ENCODE data around the gene RADX. TPM values are rescaled to one million over a fixed set of nuclear protein-coding genes. Genes with fewer than 3 reads are reported as not detected.

Gene RADX, protein sequence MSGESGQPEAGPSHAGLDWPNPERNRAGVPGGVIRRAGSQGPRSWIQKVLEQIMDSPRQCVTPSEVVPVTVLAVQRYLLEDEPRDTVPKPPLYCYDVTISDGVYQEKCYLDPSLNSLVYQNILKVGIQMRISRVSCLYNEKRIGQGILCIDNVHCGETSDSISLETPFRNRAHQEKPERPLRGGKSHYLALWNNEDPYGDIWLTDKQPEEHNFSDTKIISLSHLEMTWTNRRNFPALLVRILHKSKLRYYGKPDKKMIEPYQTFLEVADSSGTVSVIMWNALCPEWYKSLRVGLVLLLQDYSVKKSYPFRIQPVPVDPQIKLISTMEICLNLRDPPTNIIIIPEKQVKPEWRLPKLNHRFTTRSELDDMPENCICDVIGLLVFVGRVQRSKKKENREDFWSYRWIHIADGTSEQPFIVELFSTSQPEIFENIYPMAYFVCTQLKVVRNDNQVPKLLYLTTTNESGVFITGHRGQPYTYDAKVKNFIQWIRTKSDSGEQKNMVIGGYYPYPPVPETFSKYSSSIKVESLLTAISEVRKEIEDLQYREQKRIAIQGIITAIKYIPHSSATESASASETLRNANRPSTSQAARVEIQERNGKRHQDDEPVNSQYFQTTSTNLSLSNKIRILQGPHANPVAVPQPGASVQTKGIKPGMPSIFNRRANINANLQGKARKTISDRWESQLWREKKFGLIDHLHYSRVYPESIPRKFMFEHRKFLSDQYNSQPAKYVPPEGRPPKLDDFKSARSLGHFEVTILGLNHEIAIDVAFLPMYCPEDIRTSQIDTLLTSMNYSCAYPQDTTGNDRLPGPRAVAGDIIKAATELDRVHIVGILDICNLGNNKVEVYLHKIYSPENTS
- 10 to 100 TPM in 1 of 2 experiments, 1 to 10 TPM in 1; 5.2 to 10.2 TPM for total RNA-seq

DNA sequence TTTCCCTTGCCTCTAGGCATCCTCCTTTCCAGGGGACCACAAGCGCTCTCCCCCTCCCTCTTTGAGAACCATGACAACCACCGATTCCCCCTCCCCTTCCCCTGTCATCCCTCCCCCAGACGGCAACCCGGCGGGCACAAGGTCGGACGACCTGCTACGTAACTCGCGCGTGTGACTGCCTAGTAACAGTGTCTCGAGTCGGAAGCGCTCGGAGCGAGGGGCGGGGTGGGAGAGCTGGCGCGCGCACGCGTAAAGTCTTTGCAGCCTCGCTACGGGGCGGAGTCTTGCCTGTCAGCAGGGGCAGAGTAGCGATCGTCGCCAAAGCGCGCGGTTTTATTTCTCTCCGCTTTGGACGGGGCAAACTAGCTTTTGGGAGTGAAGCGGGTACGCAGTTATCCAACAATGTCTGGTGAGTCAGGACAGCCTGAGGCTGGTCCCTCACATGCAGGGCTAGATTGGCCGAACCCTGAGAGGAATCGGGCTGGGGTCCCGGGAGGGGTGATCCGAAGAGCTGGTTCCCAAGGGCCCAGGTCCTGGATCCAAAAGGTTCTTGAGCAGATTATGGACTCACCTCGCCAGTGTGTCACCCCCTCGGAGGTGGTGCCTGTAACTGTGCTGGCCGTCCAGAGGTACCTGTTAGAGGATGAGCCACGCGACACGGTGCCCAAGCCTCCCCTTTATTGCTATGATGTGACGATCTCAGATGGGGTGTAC is at the start of gene RADX:
TSS of gene RADX (plus strand) at position 300 of the 714 bp plus-strand sequence. CDS start at position 403, 103 bp downstream.
- Mint-ChIP-seq H3K36me3 (no peaks in the 10 kb centered on the region), H3K4me3 (peak within 1 kb of the TSS; percentile 85), H3K9me3 (ENCODE audit: low read depth) (no peaks in the 10 kb centered on the region), H3K27ac (peak within 1 kb of the TSS; percentile 92), H3K4me1 (peaks cover 15% of the 10 kb centered on the region), H3K27me3 (no peaks in the 10 kb centered on the region)
- ATAC-seq: peak; percentile 98
- CTCF ChIA-PET: interaction anchor here (1.1 to 2.0 kb wide), 2 partner anchors 127 to 131 kb away, joined by 3 to 6 read pairs; no protein-coding TSS in a partner anchor
- DNase-seq: peak; percentile 91

DNA sequence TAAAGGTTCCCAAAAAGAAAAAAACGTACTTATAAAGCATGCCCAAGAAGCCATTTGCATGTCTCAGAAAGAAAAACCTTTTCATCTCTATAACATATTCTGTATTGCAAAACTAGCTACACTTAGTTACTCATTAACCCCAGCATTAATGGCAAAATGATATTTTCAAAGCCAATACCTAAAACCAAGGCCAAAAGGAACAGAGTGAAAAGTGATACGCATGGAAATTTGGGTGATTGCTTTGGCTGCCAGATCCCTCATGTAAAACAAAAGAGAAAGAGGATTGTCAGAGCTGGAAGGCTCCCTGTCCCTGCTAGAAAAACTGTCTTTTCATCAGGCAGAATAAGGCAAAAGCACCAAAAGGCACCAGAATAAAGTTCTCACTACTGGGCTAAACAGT is 46.8 kb upstream of the RADX start:
- ATAC-seq: no peak
- H3K4me3 Mint-ChIP-seq: no peak overlapping the region
- H3K4me1 Mint-ChIP-seq: no peaks in the 10 kb centered on the region
- CTCF ChIA-PET: no interaction called here
- DNase-seq: no peak
- no peak overlapping the region for H3K27ac Mint-ChIP-seq
- no peaks in the 10 kb centered on the region for H3K27me3 Mint-ChIP-seq
- peaks cover 3% of the 10 kb centered on the region for H3K9me3 Mint-ChIP-seq (ENCODE audit: low read depth)
- no peaks in the 10 kb centered on the region for H3K36me3 Mint-ChIP-seq

DNA sequence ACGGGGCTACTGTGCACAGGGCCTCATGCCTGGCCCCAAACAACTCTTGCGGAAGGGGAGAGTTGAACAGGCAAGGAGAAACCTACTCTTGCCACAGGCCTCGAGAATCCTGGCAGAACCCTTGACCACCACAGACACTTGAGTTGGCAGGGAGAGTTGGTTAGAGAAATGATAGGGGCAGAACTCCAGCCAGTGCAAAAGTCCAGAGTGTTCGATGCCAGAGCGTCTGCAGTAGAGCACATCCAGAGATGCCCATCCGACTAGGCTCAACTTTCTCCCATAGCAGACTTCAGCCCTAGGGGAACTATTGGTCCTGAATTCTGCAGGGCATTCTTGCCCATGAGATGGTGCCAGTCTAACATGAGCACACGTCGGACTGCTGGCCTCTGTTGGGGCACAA is 45.4 kb upstream of the RADX start:
- no peak for DNase-seq
- Mint-ChIP-seq H3K4me3 (no peak overlapping the region), H3K36me3 (no peaks in the 10 kb centered on the region), H3K27ac (no peak overlapping the region), H3K4me1 (no peaks in the 10 kb centered on the region), H3K9me3 (ENCODE audit: low read depth) (peaks cover 3% of the 10 kb centered on the region), H3K27me3 (no peaks in the 10 kb centered on the region)
- no peak for ATAC-seq
- CTCF ChIA-PET: no interaction called here

DNA sequence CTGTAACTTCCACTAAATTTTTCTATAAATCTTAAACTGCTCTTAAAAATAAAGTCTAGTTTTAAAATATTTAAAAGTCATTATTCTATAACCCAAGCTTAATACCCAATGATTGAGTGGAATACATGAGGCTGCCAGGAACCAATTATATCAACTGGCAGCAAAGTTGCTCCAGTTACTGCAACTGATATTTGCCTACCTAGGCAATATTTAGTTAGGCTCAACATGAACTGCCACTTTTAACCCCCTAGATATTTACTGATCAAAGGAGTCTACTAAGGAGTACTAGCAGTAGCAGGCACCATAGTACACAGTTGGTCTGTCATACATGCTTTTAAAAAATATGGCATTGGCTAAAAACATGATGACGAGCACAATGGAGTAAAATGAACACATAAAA is 29.9 kb upstream of the RADX start:
- ATAC-seq: no peak
- H3K9me3 Mint-ChIP-seq (ENCODE audit: low read depth): no peaks in the 10 kb centered on the region
- H3K27ac Mint-ChIP-seq: no peak overlapping the region
- no peaks in the 10 kb centered on the region for H3K4me1 Mint-ChIP-seq
- no peaks in the 10 kb centered on the region for H3K36me3 Mint-ChIP-seq
- no peaks in the 10 kb centered on the region for H3K27me3 Mint-ChIP-seq
- no peak overlapping the region for H3K4me3 Mint-ChIP-seq
- CTCF ChIA-PET: no interaction called here
- DNase-seq: no peak

DNA sequence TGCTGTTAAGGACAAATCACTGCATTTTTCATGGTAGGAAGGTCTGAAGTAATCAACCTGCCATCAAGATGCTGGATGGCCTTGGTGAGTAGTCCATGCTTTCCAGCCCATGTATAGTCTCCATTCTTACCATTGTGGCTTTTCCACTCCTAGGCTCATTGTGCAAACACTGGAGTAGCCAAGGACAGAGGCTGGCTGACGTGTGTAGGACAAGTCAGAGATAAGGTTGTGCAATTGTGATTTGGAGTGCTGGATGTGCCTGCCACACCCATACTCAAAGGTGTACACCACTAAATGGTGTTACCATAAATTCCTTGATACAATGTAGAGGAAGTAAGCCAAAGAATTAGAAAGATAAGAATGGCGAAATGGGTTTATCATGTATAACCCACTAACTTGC is 26.3 kb upstream of the RADX start:
- no peaks in the 10 kb centered on the region for H3K9me3 Mint-ChIP-seq (ENCODE audit: low read depth)
- ATAC-seq (no peak), DNase-seq (no peak)
- CTCF ChIA-PET: no interaction called here
- H3K27ac Mint-ChIP-seq: no peak overlapping the region
- peaks cover 2% of the 10 kb centered on the region for H3K4me1 Mint-ChIP-seq
- no peaks in the 10 kb centered on the region for H3K27me3 Mint-ChIP-seq
- H3K36me3 Mint-ChIP-seq: no peaks in the 10 kb centered on the region
- H3K4me3 Mint-ChIP-seq: no peak overlapping the region

DNA sequence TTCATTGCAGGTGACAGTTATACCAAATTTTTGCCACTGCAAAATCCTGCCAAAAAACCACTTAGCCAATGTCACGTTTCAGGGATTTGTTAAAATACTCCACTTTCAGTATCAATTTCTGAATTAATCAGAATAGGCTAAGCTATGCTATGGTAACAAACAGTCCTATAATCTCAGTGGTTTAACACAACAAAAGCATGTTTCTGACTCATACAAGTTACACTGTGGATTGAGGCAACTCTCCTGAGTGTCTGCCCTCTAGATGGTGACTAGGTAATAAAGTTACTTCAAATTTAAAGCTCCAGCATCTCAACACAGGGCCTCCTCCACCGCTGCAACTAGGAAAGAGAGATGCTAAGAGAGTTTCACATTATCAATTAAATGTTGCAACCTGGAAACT is 23.0 kb upstream of the RADX start:
- H3K36me3 Mint-ChIP-seq: no peaks in the 10 kb centered on the region
- no peak overlapping the region for H3K27ac Mint-ChIP-seq
- peaks cover 2% of the 10 kb centered on the region for H3K4me1 Mint-ChIP-seq
- no peak overlapping the region for H3K4me3 Mint-ChIP-seq
- no peak for DNase-seq
- H3K9me3 Mint-ChIP-seq (ENCODE audit: low read depth): no peaks in the 10 kb centered on the region
- ATAC-seq: peak; percentile 23
- CTCF ChIA-PET: no interaction called here
- no peaks in the 10 kb centered on the region for H3K27me3 Mint-ChIP-seq

DNA sequence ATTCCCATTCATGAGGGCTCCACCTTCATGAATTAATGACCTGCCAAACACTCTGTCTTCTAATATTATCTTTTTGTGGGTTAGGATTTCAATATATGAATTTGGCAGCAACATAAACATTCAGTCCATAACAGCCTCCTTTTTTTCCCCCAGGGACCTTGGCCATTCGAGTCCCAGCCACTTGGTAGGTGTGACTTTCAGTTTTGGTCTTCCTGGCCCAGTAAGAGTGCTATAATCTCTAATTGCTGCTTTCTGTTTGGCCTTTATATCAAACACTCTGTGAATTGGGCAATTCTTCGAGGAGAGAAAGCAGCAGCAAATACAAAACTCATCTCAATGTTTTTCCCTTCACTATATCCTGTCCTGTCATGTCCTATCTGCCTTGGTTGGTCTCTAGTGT is 12.4 kb upstream of the RADX start:
- peaks cover 1% of the 10 kb centered on the region for H3K36me3 Mint-ChIP-seq
- H3K4me3 Mint-ChIP-seq: no peak overlapping the region
- no peak overlapping the region for H3K27ac Mint-ChIP-seq
- DNase-seq (no peak), ATAC-seq (no peak)
- CTCF ChIA-PET: no interaction called here
- H3K9me3 Mint-ChIP-seq (ENCODE audit: low read depth): no peaks in the 10 kb centered on the region
- H3K27me3 Mint-ChIP-seq: peaks cover 2% of the 10 kb centered on the region
- H3K4me1 Mint-ChIP-seq: no peaks in the 10 kb centered on the region

DNA sequence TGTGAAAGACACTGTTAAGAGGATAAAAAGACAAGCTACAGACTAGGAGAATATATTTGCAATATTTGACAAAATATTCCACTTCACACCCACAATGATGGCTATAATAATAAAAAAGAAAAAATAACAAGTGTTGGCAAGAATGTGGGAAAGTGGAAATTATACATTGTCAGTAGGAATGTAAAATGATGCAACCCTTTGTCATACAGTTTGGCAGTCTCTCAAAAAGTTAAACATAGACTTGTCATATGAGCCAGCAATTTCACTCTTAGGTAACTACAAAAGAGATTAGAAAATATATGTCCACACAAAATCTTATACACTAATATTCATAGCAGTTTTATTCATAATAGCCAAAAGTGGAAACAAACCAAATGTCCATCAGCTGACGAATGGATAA is 5.2 kb upstream of the RADX start:
- Mint-ChIP-seq H3K4me3 (no peak overlapping the region), H3K4me1 (peaks cover 8% of the 10 kb centered on the region), H3K27ac (no peak overlapping the region), H3K9me3 (ENCODE audit: low read depth) (no peaks in the 10 kb centered on the region), H3K27me3 (no peaks in the 10 kb centered on the region), H3K36me3 (peaks cover 1% of the 10 kb centered on the region)
- no peak for ATAC-seq
- no peak for DNase-seq
- CTCF ChIA-PET: no interaction called here

DNA sequence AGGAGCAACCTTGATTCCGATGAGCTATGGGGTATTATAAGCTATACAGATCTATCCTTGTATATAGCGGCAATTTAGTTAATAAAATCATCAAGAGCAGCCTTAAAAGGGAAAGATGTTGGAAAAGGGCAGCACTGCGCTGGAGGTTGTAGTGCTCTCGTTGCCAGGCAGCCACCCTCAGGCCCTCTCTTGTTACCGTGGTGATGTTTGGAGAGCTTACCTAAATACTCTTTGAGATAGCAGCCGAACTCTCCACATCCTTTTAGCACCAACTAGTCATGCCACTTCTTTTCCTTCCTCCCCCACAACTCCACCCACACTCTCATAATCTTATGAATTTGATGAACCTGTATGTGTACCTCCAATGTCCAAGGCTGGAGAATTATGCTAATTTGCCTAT is 3.8 kb upstream of the RADX start:
- ATAC-seq: no peak
- CTCF ChIA-PET: no interaction called here
- H3K4me3 Mint-ChIP-seq: no peak overlapping the region
- no peaks in the 10 kb centered on the region for H3K27me3 Mint-ChIP-seq
- H3K4me1 Mint-ChIP-seq: peaks cover 10% of the 10 kb centered on the region
- H3K27ac Mint-ChIP-seq: no peak overlapping the region
- no peaks in the 10 kb centered on the region for H3K9me3 Mint-ChIP-seq (ENCODE audit: low read depth)
- DNase-seq: no peak
- peaks cover 1% of the 10 kb centered on the region for H3K36me3 Mint-ChIP-seq

DNA sequence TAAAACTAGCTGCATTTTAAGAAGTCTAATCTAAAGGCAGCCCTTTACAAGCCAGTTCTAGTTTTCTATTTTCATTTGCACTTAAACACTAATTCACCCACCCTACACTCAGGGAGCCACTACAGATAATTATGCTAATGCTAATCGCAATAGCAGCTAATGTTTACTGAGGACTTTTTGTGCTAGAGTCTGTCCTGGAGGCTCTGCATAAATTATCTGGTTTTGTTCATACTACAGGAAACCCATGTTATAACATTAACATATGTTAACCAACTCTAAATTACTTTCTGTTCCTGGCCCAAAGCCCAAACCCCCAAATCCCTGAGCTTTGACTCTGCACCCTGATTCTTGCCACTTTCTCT is 480 bp upstream of the RADX start:
- Mint-ChIP-seq H3K27ac (peak overlapping the region; percentile 92), H3K9me3 (ENCODE audit: low read depth) (no peaks in the 10 kb centered on the region), H3K4me1 (peaks cover 15% of the 10 kb centered on the region), H3K4me3 (peak overlapping the region; percentile 85), H3K27me3 (no peaks in the 10 kb centered on the region), H3K36me3 (no peaks in the 10 kb centered on the region)
- CTCF ChIA-PET: no interaction called here
- DNase-seq (no peak), ATAC-seq (no peak)

DNA sequence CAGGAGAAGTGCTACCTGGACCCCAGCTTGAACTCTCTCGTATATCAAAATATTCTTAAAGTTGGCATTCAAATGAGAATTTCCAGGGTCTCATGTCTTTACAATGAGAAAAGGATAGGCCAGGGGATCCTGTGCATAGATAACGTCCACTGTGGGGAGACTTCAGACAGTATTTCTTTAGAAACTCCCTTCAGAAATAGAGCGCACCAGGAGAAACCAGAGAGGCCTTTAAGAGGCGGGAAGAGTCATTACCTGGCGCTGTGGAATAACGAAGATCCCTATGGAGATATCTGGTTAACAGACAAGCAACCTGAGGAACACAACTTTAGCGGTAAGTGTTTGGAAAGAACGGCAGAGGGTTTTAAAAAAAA is 600 bp downstream of the RADX start:
- CTCF ChIA-PET: interaction anchor here (1.1 to 2.0 kb wide), 2 partner anchors 128 to 131 kb away, joined by 3 to 6 read pairs; no protein-coding TSS in a partner anchor
- no peak for DNase-seq
- peak overlapping the region; percentile 92 for H3K27ac Mint-ChIP-seq
- peaks cover 15% of the 10 kb centered on the region for H3K4me1 Mint-ChIP-seq
- no peaks in the 10 kb centered on the region for H3K27me3 Mint-ChIP-seq
- H3K9me3 Mint-ChIP-seq (ENCODE audit: low read depth): no peaks in the 10 kb centered on the region
- ATAC-seq: no peak
- no peaks in the 10 kb centered on the region for H3K36me3 Mint-ChIP-seq
- peak overlapping the region; percentile 85 for H3K4me3 Mint-ChIP-seq

DNA sequence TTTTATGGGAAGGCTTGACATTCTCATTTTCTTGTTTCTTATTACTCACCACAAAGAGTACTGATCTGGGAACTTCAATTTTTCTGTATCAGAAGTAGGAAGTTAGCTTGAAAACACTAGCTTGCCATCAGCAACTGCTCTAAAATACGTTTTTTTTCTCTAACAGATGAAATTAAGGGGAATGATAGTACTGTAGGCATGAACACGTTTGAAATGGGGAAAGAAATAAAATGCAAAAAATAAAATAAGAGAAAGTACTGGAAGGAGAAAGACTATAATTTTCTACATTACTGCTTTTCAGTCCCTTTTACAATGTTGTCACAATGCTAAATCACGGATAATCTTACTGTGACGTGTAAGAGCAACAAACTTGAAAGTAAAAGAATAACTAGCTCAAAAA is 1.5 kb downstream of the RADX start:
- Mint-ChIP-seq H3K27ac (peak overlapping the region; percentile 62), H3K9me3 (ENCODE audit: low read depth) (no peaks in the 10 kb centered on the region), H3K36me3 (no peaks in the 10 kb centered on the region), H3K4me3 (peak overlapping the region; percentile 85), H3K4me1 (peaks cover 11% of the 10 kb centered on the region), H3K27me3 (no peaks in the 10 kb centered on the region)
- ATAC-seq (no peak), DNase-seq (no peak)
- CTCF ChIA-PET: interaction anchor here (1.1 to 2.0 kb wide), 2 partner anchors 129 to 132 kb away, joined by 3 to 6 read pairs; no protein-coding TSS in a partner anchor

DNA sequence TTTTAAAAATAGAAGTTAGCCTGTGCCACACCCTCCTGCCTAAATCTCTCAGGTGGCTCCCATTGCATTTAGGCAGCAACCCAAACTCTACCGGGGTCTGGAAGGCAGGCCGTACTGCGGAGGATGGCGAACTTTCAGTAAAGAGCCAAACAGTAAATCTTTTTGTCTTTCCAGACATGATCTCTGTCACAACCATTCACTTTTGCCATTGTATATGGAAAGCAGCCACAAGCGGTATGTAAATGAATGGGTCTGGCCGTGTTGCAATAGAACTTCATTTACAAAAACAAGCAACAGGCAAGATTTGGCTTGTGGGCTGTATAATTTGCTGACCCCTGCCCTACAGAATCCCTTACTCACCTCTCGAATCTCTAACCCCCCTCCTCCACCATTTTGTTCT is 3.3 kb downstream of the RADX start:
- Mint-ChIP-seq H3K27ac (no peak overlapping the region), H3K36me3 (no peaks in the 10 kb centered on the region), H3K4me1 (peaks cover 10% of the 10 kb centered on the region), H3K4me3 (no peak overlapping the region), H3K27me3 (no peaks in the 10 kb centered on the region), H3K9me3 (ENCODE audit: low read depth) (no peaks in the 10 kb centered on the region)
- CTCF ChIA-PET: no interaction called here
- no peak for ATAC-seq
- no peak for DNase-seq
